GM12873 (cell line): Measurements from ENCODE around the gene GLI1.

Experiments used
- CTCF ChIP-seq: IDR thresholded peaks from 2 replicates; pipeline ENCODE4 v1.5.1; 2012; ENCODE audit warnings: low read depth, mild to moderate bottlenecking, moderate library complexity, low read length, control low read depth; ENCODE audit not compliant: insufficient read depth; ENCODE audit errors: missing control alignments

Gene GLI1

DNA sequence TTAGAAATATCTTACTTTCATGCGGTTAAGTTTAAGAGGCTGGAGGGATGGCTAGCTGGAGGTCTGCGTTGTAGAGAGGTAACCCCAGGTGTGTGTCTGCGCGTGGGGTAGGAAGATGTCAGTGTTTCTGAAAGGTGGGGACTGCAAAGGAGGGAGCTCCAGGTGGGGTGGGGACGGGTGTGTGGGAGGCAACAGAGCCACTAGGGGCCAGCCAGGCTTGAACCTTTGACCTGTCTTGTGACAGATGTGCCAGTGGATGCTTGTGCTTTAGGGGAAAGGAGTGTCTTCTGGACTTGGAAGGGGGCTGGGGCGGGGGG is 841 bp downstream of the GLI1 start:
- no peak for TF ChIP-seq CTCF

DNA sequence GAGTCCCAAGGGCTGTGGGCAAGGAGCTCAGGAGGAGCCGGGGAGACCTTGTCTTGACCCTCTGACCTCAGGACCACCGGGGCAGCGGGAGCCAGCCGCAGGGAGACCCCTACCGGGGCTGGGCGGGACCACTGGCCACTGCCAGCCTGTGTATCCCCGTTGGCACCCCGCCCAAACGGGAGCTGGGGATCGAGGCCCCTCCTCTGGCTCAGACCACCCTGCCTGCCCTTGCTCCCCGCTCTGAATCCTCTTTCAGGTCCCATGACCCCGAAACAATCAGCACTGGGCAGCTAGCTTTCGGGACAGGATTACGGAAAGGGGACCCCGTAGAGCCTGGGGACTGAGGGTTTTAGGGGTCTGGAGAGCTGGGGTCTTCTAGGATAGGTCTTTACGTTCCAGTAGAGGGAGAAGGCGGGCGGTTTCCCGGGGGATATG is 1.3 kb downstream of the GLI1 start:
- no peak for TF ChIP-seq CTCF

- no peak for TF ChIP-seq CTCF
Observed at GRCh38 chr12:57461276-57461916, 1.8 kb downstream of the GLI1 start.

DNA sequence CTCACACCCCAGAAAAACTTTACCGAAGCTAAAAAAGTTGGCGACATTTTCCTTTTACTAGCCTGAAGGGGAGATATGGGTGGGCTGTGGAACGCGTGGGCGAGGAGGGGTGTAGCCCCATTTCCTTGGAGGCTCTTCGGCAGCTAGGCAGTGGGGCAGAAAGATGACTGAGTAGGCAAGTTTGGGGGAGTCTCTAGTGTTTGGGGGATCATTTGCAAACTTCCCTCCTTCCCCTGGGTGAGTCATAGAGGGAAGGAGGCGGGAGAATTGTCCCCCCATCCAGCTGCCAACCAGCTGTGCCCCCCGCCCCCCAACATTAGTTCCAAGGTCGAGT is 2.3 kb downstream of the GLI1 start:
- TF ChIP-seq CTCF: no peak

DNA sequence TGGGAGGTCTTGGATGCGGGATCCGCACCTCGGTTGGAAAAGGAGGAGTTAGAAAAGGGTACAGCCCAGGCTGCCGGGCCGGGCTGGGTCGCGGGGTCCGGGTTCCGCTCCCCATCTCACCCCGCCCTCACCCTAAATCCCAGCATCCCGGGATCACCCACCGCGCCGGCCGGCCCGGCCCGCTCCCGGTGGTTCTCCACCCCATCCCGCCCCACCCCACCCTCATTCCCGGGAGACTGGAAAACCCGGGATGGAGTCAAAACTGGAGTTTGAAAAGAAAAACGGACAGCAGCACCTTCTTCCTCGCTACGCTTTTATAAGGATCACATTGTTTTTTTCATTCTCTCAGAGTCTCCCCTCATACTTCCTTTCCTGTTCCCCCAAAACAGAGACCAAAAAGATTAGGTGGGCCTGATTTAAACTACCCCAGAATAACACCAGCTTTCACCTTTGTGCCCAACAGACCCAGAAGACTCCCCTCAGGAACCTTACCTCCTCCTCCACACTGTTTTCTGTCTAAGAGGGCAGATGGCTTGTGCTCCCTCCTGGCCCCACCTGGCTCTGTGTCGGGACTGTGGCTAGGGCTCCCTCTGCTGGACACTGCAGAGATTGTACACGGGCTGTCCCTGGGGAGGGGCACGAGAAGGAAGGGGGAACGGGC is 2.8 kb downstream of the GLI1 start:
- TF ChIP-seq CTCF: peak; percentile 94

- no peak for TF ChIP-seq CTCF
Observed at GRCh38 chr12:57462912-57463253, 3.3 kb downstream of the GLI1 start.

DNA sequence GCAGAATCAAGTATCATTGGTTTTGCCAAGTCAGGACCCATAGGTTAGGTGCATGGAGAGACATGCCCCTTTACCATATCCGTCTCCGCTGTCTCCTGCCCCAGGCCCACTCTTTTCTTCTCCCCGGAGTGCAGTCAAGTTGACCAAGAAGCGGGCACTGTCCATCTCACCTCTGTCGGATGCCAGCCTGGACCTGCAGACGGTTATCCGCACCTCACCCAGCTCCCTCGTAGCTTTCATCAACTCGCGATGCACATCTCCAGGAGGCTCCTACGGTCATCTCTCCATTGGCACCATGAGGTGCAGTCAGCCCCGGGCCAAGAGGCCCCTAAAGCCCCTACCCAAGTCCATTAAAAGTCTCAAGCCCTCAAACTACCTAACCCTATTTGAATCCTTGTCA is 5.0 kb downstream of the GLI1 start:
- TF ChIP-seq CTCF: no peak
